Measurements from ENCODE around the gene RASA3.

The RASA3 gene

GRCh38 chr13:114004420-114005205, 127.8 kb downstream of the RASA3 start:
- no peak for DNase-seq (ENCODE audit: low read depth, low spot score)

- no peak for DNase-seq (ENCODE audit: low read depth, low spot score)
Measured at GRCh38 chr13:114002771-114003321, 129.6 kb downstream of the RASA3 start.

- no peak for DNase-seq (ENCODE audit: low read depth, low spot score)
Measured at GRCh38 chr13:114002009-114002544, 130.3 kb downstream of the RASA3 start.

GRCh38 chr13:114001331-114002008, 131.0 kb downstream of the RASA3 start:
- DNase-seq (ENCODE audit: low read depth, low spot score) = no peak

- DNase-seq (ENCODE audit: low read depth, low spot score) = no peak
Measured at GRCh38 chr13:114000151-114001040, 132.0 kb downstream of the RASA3 start.

GRCh38 chr13:113999618-113999910, 132.9 kb downstream of the RASA3 start:
- DNase-seq (ENCODE audit: low read depth, low spot score) = no peak

GRCh38 chr13:113998781-113999617, 133.4 kb downstream of the RASA3 start:
- no peak for DNase-seq (ENCODE audit: low read depth, low spot score)

GRCh38 chr13:113997845-113998751, 134.3 kb downstream of the RASA3 start:
- DNase-seq (ENCODE audit: low read depth, low spot score) = no peak

GRCh38 chr13:113996912-113997745, 135.3 kb downstream of the RASA3 start:
- DNase-seq (ENCODE audit: low read depth, low spot score) = no peak

- DNase-seq (ENCODE audit: low read depth, low spot score) = no peak
Measured at GRCh38 chr13:113996081-113996911, 136.1 kb downstream of the RASA3 start.

GRCh38 chr13:113995051-113995601, 137.3 kb downstream of the RASA3 start:
- DNase-seq (ENCODE audit: low read depth, low spot score) = no peak

GRCh38 chr13:113992276-113993005, 140.0 kb downstream of the RASA3 start:
- no peak for DNase-seq (ENCODE audit: low read depth, low spot score)

GRCh38 chr13:113991676-113992179, 140.7 kb downstream of the RASA3 start:
- no peak for DNase-seq (ENCODE audit: low read depth, low spot score)

- DNase-seq (ENCODE audit: low read depth, low spot score) = no peak
Measured at GRCh38 chr13:113991191-113991669, 141.2 kb downstream of the RASA3 start.

- no peak for DNase-seq (ENCODE audit: low read depth, low spot score)
Measured at GRCh38 chr13:113990321-113990837, 142.0 kb downstream of the RASA3 start.

GRCh38 chr13:113989585-113990300, 142.7 kb downstream of the RASA3 start:
- DNase-seq (ENCODE audit: low read depth, low spot score) = no peak

Measured in activated CD4-positive, CD25-positive, alpha-beta regulatory T cell treated with anti-CD3 and anti-CD28 coated beads, Interleukin-2, amount 50 U/mL, for 16 hours (primary cell).